HFF-Myc (cell line): ENCODE results near the gene KLHDC1.
"Not testable (repeated sequence)": the region's sequence is repeated elsewhere in the genome, so short reads cannot be mapped to it uniquely, and the experiment has no call there.

Source experiments
- DNase-seq: peaks from one replicate; pipeline ENCODE4 v3.0.0-alpha.2; 2011; ENCODE audit warnings: low read depth; ENCODE audit errors: extremely low read depth
- H3K4me3 ChIP-seq: replicated peaks from 2 replicates; pipeline ENCODE4 v1.5.1; 2011; ENCODE audit warnings: low read depth, mild to moderate bottlenecking, control low read depth, low read length
- TF ChIP-seq, protein P1 (sequence below): IDR thresholded peaks from 2 replicates; pipeline ENCODE4 v1.5.1; 2012; ENCODE audit warnings: mild to moderate bottlenecking, low read depth, low read length, control low read depth; ENCODE audit errors: missing control alignments

KLHDC1 gene

DNA sequence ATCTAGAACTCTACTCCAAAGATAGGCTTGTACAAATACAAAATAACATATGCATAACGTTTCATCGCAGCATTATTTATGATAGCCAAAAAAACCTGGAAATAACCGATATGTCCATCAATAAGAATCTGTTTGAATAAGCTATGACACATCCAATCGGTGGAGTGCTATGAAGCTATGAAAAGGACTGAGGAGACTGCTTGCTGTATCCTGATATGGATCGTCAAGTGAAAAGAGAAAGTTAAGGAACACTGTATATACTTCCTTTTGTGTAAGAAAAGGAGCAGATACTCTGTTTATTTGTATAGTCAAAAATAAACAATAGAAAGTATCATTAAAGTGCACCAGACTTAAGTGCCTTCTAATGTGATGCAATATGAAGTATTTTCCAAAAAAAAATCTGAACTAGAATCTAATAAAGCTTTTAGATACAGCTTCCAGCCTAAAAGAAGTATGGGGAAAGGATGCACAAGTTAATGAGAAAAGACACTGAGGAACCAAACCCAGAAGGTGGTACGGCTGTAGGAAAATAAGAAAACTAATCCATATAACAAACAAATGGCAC lies 645 bp upstream of the KLHDC1 start:
- TF ChIP-seq, protein P1, sequence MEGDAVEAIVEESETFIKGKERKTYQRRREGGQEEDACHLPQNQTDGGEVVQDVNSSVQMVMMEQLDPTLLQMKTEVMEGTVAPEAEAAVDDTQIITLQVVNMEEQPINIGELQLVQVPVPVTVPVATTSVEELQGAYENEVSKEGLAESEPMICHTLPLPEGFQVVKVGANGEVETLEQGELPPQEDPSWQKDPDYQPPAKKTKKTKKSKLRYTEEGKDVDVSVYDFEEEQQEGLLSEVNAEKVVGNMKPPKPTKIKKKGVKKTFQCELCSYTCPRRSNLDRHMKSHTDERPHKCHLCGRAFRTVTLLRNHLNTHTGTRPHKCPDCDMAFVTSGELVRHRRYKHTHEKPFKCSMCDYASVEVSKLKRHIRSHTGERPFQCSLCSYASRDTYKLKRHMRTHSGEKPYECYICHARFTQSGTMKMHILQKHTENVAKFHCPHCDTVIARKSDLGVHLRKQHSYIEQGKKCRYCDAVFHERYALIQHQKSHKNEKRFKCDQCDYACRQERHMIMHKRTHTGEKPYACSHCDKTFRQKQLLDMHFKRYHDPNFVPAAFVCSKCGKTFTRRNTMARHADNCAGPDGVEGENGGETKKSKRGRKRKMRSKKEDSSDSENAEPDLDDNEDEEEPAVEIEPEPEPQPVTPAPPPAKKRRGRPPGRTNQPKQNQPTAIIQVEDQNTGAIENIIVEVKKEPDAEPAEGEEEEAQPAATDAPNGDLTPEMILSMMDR, result no peak
- no peak for DNase-seq
- peak overlapping the region; percentile 57 for H3K4me3 ChIP-seq

- peak overlapping the region; percentile 57 for H3K4me3 ChIP-seq
- not testable (repeated sequence) for DNase-seq
Measured at GRCh38 chr14:49693735-49694124, 810 bp downstream of the KLHDC1 start.

DNA sequence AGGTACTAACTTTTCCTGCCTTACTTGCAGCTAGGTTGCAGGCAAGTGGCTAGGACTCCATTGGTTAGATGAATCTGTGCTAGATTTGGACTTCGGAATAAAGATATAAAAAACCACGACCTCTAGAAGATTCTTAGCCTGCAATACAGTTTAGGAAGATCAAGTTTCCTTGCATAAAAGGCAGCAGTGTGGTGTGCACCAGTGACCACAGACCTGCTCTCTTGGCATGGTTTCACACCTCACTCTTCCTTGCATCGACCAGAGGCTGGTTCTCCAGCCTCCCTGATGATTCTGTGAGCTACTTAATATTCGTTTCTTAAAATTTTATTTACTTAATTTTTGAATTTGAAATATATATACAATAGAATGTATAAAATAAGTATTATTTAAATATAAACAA lies 9.8 kb downstream of the KLHDC1 start:
- no peak overlapping the region for H3K4me3 ChIP-seq
- TF ChIP-seq, protein P1, result no peak
- no peak for DNase-seq

DNA sequence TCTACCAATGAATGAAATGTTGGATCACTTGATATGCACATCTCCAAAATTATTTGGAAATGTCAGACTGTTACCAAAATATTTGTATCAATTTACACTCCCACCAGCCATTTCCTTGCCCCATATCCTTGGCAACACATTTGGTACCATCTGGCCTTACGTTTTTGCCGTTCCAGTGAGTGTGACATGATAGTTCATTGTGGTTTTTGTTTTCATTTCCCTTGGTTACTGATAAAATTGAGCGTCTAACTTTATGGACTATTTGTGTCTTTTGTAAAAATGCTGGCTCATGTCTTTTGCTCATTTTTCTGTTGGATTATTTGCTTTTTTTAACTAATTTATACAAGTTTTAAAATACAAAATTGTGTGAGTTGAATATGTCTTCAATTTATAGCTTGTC lies 11.0 kb downstream of the KLHDC1 start:
- TF ChIP-seq, protein P1, result no peak
- DNase-seq, result no peak
- H3K4me3 ChIP-seq, result no peak overlapping the region

GRCh38 chr14:49704471-49704870 lies 11.6 kb downstream of the KLHDC1 start:
- not testable (repeated sequence) for DNase-seq, H3K4me3 ChIP-seq

GRCh38 chr14:49710993-49711392 lies 18.1 kb downstream of the KLHDC1 start:
- DNase-seq, H3K4me3 ChIP-seq: not testable (repeated sequence)

- H3K4me3 ChIP-seq, result no peak overlapping the region
- TF ChIP-seq, protein P1, result no peak
- DNase-seq, result no peak
Measured at GRCh38 chr14:49720744-49721143, 27.8 kb downstream of the KLHDC1 start.

DNA sequence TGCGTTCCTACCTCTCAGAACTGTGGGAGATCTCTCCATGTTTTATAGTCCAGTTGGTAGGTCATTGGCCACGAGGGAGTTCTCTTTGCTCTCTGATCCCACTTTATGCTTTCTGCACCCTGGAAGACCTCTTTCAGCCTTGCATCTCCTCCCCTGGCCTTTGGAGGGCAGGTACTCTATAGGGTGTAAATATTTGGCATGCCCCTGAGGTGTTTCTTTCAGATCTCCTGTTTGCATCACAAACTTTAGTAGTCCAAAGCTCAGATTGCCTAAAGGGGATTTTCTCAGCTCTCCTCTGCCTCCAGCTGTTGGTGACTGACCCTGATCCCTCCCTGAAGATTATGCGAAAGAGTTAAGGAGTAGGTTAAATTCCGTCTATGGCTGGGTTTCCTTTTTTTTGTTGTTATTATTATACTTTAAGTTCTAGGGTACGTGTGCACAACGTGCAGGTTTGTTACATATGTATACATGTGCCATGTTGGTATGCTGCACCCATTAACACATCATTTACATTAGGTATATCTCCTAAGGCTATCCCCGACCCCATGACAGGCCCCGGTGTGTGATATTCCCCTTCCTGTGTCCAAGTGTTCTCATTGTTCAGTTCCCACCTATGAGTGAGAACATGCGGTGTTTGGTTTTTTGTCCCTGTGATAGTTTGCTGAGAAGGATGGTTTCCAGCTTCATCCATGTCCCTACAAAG lies 29.0 kb downstream of the KLHDC1 start:
- not testable (repeated sequence) for DNase-seq, H3K4me3 ChIP-seq

DNA sequence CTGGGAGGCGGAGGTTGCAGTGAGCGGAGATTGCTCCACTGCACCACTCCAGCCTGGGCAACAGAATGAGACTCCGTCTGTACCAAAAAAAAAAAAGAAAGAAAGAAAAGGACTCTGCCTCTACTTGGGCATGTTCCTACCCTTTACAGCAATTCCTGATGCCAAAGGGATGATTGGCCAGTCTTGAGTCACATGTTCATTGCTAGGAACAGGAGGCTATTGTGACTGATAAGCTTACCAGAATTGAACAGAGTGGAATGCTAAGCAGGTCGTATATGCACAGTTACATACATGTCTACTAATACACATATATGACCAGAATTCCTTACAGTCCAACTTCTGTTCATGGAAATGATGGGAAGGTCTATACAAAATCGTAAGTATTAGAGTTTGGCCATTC lies 34.3 kb downstream of the KLHDC1 start:
- DNase-seq, result no peak
- no peak overlapping the region for H3K4me3 ChIP-seq
- TF ChIP-seq, protein P1, result no peak
